Stimulated activated CD4-positive, alpha-beta T cell treated with anti-CD3 and anti-CD28 coated beads, Interleukin-15, amount 100 ng/mL, for 24 hours (primary cell): ENCODE measurements around the gene COL23A1.

Experiments used
- DNase-seq: peaks from one replicate; pipeline ENCODE4 v3.0.0-alpha.2; 2020

COL23A1 gene

GRCh38 chr5:178530526-178530925 is 59.7 kb downstream of the COL23A1 start:
- DNase-seq = no peak

GRCh38 chr5:178529080-178529479 is 61.1 kb downstream of the COL23A1 start:
- no peak for DNase-seq

GRCh38 chr5:178527458-178528307 is 62.5 kb downstream of the COL23A1 start:
- no peak for DNase-seq

DNA sequence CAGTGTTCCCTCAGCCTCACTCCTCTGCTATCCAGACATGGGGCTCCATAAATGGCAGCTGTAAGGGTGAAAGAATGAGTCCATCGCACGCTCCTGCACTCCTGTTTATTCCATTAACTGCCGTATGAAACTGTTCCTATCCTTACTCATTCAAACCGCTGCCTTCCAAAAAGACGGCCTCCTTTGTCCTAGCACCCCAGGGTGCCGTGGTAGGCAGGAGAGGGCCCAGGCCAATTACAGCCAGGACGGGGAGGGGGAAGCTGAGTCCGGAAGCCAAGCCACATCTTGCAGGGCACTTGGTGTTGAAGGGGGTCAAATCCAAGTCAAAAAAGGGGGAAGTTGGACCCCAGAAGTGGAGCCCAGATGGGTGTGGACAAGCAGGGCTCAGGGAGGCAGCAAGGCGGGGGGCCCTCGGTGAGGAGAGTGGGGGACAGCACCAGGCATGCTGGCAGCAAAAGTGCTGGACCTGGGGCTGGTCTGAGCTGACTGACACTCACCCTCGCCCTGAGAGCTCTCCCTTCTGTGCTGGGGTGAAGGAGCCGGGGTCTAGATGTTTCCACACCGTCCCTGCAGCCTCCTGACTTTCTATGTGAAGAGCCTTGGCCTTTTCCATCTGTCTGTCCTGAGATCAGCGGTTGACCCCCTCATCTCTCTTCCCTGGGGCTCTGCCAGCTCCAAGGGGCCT is 63.3 kb downstream of the COL23A1 start:
- DNase-seq = no peak

DNA sequence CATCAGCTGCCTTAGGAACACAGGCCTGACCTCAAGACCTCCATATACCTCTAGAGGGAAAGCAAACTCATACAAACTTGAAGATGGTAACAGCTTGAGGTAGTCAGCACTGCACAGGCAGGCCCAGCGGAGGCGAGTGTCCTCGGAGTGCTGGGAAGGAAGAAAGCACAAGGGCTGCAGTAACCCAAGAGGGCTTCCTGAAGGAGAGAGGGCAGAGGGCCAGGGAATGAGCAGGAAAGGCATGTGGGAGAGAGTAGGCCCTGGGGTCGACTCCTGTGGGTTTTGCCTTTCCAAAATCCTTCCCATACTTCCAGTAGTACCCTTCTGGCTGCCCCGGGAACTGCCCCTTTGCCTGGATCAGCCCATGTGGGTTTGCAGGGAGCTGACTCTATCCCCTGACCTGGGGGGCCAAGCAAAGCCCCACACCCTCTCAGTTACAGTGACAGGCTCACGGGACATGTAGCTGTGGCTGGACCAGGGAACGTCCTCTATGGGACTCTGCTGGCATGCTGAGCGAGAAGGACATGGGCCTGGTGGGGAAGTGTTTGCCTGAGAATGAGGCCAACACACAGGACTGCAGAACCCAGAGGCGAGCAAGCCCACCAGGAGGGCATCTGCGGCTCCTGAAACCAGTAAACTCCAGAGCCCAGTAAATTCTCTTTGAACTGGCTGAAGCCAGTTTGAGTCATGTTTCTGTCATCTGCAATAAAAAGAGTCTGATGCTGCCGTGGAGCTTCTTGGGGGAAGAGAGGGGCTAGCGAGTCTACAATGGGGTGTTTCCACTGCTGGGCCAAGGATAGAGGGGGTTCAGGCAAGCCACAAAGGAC is 64.1 kb downstream of the COL23A1 start:
- no peak for DNase-seq

DNA sequence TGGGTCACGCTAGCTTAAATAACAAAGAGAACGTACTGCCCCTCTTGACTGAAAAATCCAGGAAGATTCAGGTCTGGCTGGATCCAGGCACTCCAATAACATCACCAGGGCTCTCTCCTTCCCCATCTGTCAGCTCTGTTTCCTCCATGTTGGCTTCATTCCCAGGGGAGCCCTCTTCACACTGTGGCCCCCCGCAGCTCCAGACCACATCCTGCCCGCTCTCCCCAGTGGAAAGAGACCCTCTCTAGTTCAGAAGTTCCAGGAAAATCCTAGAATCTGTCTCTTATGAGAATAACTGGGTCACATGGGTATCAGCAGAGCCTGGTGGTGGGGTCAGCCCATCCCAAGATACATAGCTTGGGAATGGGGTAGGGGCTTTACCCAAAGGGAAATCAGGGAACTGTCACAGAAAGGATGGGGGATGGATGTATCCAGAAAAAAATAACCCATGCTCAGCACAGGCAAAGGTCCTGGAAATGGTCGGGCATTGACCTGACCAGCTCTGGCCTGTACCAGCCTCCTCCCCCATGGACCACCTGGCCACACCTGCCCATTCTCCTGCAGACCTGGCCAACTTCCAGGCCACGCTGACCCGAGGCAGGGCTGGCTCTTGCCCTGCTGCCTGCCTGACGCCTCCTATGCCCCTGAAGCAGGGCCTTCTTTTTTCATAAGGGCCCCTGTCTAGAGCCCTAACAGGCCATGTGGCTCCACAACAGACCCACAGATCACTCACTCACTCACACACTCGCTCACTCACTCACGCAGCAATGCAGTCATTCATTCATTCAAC is 65.9 kb downstream of the COL23A1 start:
- DNase-seq = no peak

DNA sequence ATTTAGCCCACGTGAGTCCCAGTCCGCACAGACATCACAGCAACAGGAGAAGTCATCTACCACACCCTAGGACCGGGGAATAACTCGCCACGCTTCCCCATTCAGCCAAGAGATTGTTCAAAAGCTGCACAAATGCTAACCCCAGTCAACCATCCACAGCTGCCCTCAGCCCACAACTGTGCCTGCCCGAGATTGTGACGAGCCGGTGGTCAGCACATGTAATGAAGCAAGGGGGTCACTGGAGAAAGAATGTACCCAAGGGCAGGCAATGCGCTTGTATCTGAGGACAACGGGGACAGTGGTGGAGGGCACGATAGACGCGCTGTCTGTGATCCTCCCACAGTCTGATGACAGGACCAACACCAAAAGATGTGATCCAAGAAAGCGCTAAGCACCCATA is 67.8 kb downstream of the COL23A1 start:
- no peak for DNase-seq

- no peak for DNase-seq
Measured at GRCh38 chr5:178520851-178521250, 69.3 kb downstream of the COL23A1 start.

DNA sequence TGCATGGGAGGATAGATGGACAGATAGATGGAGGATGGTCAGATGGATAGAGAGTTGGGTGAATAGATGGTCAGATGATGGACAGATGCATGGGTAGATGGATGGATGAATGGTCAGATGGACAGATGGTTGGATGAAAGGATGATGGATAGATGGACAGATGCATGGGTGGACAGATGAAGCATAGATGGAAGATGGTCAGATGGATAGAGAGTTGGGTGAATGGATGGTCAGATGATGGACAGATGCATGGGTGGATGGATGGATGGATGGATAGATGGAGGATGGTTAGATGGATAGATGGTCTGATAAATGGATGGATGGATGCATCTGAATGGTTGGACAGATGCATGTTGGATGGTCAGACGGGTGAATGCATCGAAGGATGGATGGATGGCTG is 70.4 kb downstream of the COL23A1 start:
- no peak for DNase-seq

- no peak for DNase-seq
Measured at GRCh38 chr5:178519155-178519554, 71.0 kb downstream of the COL23A1 start.

DNA sequence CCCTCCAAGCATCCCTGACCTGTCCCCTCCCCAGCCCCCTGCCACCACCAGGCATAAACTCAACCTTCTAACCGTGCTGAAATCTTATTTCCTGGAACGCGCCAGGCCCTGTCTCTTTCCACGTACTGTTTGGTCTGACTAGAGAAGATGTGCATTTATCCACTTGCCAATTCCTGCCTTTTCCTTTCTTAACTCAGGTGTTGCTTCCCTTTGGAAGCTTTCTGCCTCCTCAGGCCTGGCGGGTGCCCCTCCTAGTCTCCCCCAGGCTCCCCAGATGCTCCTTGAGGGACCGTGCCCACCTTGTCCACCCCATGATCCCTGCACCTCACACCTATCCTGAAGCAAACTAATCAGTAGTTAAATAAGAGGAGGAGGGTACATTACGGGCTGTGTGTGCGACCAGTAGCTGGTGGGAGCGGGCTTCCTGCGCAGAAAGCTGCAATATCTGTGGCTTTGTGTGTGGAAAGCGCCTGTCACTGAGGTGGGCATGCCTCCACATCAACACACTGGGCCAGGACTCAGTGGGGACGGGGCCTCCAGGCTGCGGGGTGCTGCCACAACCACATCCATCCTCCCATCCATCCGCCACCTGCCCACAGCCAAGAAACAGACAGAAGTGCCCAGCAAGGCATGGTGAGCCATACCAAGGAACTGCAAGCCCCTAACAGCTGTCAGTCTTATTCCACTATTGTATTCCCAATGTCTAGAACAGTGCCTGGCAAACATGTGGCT is 73.5 kb downstream of the COL23A1 start:
- DNase-seq = no peak

DNA sequence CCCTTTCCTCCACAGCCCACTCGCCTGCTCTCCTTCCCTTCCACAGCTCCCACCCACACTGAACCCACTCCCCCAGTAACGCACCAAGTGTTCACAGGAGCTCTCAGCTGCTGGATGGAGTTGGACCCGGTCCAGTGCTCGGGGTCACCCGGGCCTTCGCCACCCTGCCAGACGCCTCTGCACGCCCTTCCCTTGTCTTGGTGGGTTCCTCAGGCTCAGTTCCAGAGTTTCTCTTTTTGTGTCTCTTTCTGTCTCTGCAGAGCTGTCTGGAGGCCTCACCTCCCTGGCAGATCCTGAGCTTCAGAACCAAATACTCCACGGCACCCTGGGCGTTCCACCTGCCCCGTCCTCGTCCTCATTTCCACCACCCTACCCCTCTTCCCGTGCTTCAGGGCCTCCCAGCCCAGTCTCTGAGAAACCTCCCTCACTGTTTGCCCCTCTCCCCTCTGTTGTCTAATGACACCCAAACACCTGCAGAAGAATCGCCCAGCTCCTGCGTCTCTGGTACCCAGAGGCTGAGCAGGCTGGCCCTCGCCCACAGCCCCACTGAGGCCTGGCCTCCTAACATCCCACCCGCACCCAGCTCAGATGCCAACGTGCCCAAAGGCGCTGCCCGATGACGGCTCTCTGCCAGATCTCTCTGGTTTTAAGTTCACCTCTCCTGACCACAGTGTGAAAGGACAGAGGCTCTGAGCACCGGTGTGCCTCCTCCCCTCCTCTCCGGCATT is 74.3 kb downstream of the COL23A1 start:
- DNase-seq = no peak

GRCh38 chr5:178514851-178515418 is 75.3 kb downstream of the COL23A1 start:
- DNase-seq = no peak

- DNase-seq = no peak
Measured at GRCh38 chr5:178511172-178511571, 79.0 kb downstream of the COL23A1 start.

DNA sequence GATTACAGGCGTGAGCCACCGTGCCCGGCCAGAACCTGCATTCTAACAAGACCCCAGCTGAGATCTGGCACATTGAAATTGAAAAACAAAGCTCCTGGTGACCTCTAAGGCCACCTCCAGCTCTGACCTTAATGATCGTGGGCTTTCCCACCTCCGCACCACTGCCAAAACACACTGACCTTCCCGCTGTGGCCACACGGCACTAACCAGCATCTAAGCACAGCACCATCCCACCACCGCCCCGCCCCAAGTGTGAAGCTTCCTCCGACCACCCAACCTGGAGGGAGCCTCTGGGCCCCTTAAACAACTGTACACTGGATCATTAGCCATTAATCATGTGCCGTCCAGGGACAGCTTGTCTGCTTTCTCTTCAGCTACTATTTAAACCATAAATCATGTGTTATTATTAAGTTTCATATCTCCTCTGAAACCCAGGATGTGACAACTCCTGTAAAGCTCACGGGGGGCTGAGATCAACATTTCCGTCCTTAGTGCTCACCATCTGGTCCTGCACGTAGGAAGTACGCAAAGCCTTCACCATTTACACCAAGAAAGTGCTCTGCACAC is 80.6 kb downstream of the COL23A1 start:
- DNase-seq = no peak

DNA sequence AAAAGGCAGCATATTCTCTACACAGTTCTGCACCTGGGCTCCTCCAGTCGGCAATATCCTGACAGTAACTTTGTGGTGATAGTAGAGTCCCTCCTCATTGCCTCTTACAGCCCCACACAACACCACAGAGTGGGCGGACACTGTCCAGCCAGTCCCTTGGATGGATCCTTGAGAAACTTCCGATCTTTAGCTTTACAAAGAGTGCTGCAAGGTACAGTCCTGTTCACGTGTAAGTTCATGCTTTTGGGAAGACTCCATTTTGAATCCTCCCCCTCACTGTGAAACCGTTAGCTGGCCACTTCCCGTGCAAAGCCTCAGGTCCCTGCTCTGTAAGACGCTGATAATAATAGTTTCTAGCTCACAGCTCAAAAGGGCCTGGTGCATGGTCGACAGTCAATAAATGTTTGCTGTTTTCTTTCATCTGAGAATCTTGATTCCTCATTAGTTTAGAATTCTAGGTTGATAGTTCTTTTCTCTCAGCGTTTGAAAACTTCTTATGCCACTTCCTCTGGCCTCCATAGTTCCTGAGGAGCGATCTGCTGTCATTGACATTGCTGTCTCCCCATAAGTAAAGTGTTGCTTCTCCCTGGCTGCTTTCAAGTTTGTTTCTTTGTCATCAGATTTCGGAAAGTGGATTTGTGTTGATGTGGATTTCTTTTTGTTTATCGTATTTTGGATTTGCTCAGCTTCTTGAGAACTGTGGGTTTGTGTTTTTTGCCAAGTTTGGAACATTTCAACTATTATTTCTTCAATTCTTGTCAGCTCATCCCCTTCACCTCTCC is 82.9 kb downstream of the COL23A1 start:
- DNase-seq = no peak

DNA sequence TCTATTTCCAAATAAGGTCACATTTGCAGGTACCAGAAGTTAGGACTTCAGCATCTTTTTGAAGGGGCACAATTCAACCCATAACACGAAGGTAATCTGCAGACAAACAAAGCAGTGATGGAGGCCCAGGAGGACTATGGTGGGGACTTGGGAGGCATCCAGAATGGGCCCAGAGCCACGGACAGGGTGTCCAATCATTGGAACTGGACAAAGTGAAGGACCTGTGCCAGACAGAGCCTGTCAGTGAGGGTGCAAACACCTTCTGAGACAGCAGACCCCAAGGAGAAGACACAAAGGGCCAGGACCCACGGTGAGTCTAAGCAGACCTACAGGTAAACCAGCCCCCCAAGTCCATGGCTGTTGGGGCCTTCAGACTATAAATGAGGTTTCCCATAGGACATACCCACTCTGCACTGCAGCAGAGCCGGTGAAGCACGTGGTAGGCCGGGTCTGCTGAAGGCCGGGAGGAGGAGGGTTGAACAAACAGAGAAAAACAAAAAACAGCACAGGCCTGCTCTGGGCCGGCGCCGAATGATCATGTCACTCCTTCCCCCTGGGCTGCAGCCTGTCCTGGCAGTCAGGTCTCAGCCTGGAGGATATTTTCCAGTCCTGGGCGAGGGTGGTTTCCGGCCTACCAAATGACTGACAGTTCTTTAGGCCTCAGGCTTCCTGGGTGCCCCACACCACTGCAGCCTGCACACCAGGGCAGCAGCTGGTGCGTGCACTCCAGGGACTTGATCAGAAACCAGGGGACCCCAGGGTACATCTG is 84.4 kb downstream of the COL23A1 start:
- no peak for DNase-seq

- no peak for DNase-seq
Measured at GRCh38 chr5:178504340-178504960, 85.7 kb downstream of the COL23A1 start.
